Endothelial cell of umbilical vein (primary cell): ENCODE data around the gene CCSER2.

ENCODE experiments used
- CTCF ChIP-seq, 2 donors: IDR thresholded peaks; 1 replicate in 1 of 2; 2 replicates in 1 of 2; pipeline ENCODE4 v1.5.1; 2011; ENCODE audit warnings: low read length in 2 of 2, mild to moderate bottlenecking in 2 of 2, moderate library complexity in 2 of 2, control low read depth in 1 of 2, inconsistent platforms in 1 of 2, low read depth in 1 of 2; ENCODE audit not compliant: insufficient read depth in 1 of 2; ENCODE audit errors: extremely low read depth in 1 of 2
- EZH2 ChIP-seq: IDR thresholded peaks from 2 replicates; pipeline ENCODE4 v1.6.1; 2012; ENCODE audit warnings: borderline replicate concordance, low read depth, mild to moderate bottlenecking, moderate library complexity, low read length, inconsistent platforms; ENCODE audit not compliant: severe bottlenecking
- POLR2A ChIP-seq: IDR thresholded peaks from 2 replicates; pipeline ENCODE4 v1.6.1; 2012; ENCODE audit warnings: low read depth, mild to moderate bottlenecking, control low read depth, low read length
- POLR2AphosphoS5 ChIP-seq: IDR thresholded peaks from 2 replicates; pipeline ENCODE4 v1.6.1; 2012; ENCODE audit warnings: low read depth, mild to moderate bottlenecking, control low read depth, low read length, moderate library complexity; ENCODE audit not compliant: insufficient read depth

GRCh38 chr10:84563868-84564267, 235.5 kb downstream of the CCSER2 start:
- TF ChIP-seq CTCF (IDR thresholded peaks at IDR 0.05; ENCODE audit: extremely low read depth in 1 of 2, insufficient read depth in 1 of 2, low read depth in 1 of 2, low read length in 2 of 2) (no peak), POLR2A (no peak), EZH2 (no peak), POLR2AphosphoS5 (no peak)
